ENCODE measurements around the gene RTN4R. TPM values are rescaled to one million over a fixed set of nuclear protein-coding genes. Genes with fewer than 3 reads are reported as not detected.

The RTN4R gene
- total and polyA plus RNA-seq, 2 of the 13 experiments (the other 11 are each of a cell fraction or from before 2014, with no cell fraction given): 0.22 to 0.77 TPM

DNA sequence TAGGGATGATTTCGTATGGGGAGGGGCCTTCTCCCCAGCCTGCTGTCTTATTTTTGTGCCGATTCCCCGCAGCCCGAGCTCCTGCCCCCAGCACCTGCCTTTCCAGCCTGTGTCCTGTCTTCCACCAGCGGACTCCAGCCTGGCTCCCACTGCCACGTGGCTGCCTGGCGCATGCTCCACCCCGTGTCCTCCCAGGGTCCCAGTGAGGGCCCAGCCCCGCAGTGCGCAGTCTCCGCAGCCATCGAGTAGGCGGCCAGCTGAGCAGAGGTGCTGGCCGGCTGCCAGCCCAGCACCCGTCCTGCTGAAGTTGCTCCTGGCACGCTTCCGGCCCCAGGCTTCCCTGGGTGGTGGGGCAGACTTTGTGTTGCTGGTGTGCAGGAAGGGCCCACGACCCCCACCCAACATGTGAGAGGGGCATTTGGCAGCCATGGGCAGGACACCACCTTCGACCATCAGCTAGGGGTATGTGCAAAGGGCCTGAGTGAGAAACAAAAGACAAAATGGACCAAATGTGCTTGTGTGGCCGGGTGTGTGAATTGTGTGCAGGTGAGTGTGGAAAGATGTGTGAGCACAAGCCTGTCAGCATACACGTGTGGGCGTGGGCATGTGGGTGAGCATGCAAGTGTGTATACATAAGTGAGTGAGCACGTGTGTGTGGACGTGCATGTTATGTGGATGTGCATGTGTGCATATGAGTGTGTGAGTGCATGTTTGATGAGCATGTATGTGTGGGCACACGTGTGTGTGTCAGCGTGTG lies 55.9 kb downstream of the RTN4R start:
- CTCF ChIA-PET (ENCODE audit: low intra/inter-chr PET ratio, low total read pairs): no interaction called here
- peaks cover 27 to 82% of the 10 kb centered on the region in 2 experiments; a peak in 4 of 5 replicates for H3K27me3 ChIP-seq (ENCODE audit: control insufficient read depth in 1 of 2, insufficient read depth in 2 of 2, low read length in 2 of 2)
- H3K36me3 ChIP-seq (replicated peaks in 1 of 2; ENCODE audit: control insufficient read depth in 1 of 2, insufficient read depth in 2 of 2, low read length in 2 of 2): no peaks in the 10 kb centered on the region
- 18% methylated on average over 18 of the region's 26 CpGs for WGBS (ENCODE audit: low lambda C conversion rate)
- ATAC-seq (no peak), DNase-seq (ENCODE audit: low spot score) (no peak), FAIRE-seq (no peak)
- no TSS peak for BruUV-seq (replicated peaks)
- no peaks in the 10 kb centered on the region for H3K79me2 ChIP-seq (ENCODE audit: insufficient read depth, low read length)
- no peaks in the 10 kb centered on the region for H4K20me1 ChIP-seq (ENCODE audit: insufficient read depth, low read length)
- POLR2A ChIA-PET: no interaction called here
- H2AFZ ChIP-seq (ENCODE audit: low read length): no peak overlapping the region
- no peak overlapping the region for H3K4me2 ChIP-seq (ENCODE audit: low read depth, low read length)
- in situ Hi-C loops (cut with HindIII; ENCODE audit: extremely low pct_ligation_motif_present, low pct_unique_long_range_greater_than_20kb): no loop called here
- H3K4me3 ChIP-seq (replicated peaks in 1 of 3; ENCODE audit: insufficient read depth in 1 of 3, low read depth in 2 of 3, low read length in 3 of 3): no peak overlapping the region
- H3K9ac ChIP-seq (ENCODE audit: insufficient read depth, low read depth, low read length): no peak overlapping the region
- H3K9me3 ChIP-seq (ENCODE audit: low read length): no peaks in the 10 kb centered on the region
- no peaks in the 10 kb centered on the region for H3K4me1 ChIP-seq (ENCODE audit: insufficient read depth, low read length)
- intact Hi-C loops (cut with micrococcal nuclease; ENCODE audit: unreplicated experiment): no loop called here
- no peak overlapping the region for H3K27ac ChIP-seq (ENCODE audit: extremely low read length, insufficient read depth, low read length)
- TF ChIP-seq, protein P1, sequence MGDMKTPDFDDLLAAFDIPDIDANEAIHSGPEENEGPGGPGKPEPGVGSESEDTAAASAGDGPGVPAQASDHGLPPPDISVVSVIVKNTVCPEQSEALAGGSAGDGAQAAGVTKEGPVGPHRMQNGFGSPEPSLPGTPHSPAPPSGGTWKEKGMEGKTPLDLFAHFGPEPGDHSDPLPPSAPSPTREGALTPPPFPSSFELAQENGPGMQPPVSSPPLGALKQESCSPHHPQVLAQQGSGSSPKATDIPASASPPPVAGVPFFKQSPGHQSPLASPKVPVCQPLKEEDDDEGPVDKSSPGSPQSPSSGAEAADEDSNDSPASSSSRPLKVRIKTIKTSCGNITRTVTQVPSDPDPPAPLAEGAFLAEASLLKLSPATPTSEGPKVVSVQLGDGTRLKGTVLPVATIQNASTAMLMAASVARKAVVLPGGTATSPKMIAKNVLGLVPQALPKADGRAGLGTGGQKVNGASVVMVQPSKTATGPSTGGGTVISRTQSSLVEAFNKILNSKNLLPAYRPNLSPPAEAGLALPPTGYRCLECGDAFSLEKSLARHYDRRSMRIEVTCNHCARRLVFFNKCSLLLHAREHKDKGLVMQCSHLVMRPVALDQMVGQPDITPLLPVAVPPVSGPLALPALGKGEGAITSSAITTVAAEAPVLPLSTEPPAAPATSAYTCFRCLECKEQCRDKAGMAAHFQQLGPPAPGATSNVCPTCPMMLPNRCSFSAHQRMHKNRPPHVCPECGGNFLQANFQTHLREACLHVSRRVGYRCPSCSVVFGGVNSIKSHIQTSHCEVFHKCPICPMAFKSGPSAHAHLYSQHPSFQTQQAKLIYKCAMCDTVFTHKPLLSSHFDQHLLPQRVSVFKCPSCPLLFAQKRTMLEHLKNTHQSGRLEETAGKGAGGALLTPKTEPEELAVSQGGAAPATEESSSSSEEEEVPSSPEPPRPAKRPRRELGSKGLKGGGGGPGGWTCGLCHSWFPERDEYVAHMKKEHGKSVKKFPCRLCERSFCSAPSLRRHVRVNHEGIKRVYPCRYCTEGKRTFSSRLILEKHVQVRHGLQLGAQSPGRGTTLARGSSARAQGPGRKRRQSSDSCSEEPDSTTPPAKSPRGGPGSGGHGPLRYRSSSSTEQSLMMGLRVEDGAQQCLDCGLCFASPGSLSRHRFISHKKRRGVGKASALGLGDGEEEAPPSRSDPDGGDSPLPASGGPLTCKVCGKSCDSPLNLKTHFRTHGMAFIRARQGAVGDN (CRISPR knock-in tag; IDR thresholded peaks at IDR 0.05): peak; percentile 34; the same call in 1 of the 2 replicates
- TF ChIP-seq NR2F6 (IDR thresholded peaks at IDR 0.05) (no peak), NR2F6 (CRISPR knock-in tag; IDR thresholded peaks at IDR 0.05) (no peak), MNT (IDR thresholded peaks at IDR 0.05) (peak; percentile 95), POLR2AphosphoS5 (IDR thresholded peaks at IDR 0.05; ENCODE audit: low read depth, low read length) (no peak), FOXM1 (CRISPR knock-in tag; IDR thresholded peaks at IDR 0.05) (no peak), RBFOX2 (IDR thresholded peaks at IDR 0.05; ENCODE audit: low read depth, low read length) (peak; percentile 53; the same call in 1 of the 2 replicates), HNRNPLL (IDR thresholded peaks at IDR 0.05; ENCODE audit: low read depth, low read length, poor library complexity, severe bottlenecking) (peak; percentile 83)

Measured in HepG2 (cell line).